ENCODE results near the gene CPN2. TPM values are rescaled to one million over a fixed set of nuclear protein-coding genes. Genes with fewer than 3 reads are reported as not detected.

CPN2 gene
- total and polyA plus RNA-seq, 2 of the 8 experiments (the other 6 are each of a cell fraction or from before 2014, with no cell fraction given), result 0.03 TPM; not detected in 1

DNA sequence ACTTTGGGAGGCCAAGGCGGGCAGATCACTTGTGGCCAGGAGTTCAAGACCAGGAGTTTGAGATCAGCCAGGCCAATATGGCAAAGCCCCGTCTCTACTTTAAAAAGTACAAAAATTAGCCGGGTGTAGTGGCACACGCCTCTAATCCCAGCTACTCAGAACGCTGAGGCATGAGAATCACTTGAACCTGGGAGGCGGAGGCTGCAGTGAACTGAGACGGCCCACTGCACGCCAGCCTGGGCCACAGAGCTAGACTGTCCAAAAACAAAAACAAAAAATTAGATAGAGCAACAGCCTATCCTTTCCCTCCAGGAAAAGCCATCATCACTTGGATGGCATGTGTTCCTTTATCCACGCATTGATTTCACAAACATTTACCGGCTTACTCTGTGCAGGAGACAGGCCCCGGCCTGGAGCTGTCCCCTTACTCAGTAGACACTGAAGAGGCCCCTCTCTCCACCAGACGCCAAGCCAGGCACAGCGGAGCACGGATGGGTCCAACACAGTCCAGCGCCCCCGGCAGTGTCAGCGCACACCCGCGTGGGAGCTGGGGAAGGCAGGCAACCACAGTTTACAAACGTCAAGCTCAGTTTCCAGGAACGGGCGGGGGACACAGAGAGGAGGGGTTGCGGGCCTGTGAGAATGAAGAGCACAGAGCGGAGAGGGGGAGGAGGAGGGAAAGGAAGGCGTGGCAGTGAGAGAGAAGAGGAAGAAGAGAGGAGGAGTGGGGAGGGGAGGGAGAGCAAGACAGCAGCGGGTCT is 44.8 kb upstream of the CPN2 start:
- Histone ChIP-seq H4K91ac (replicated peaks; ENCODE audit: insufficient read length, low read length) (no peak overlapping the region), H3K9ac (replicated peaks in 1 of 4; ENCODE audit: extremely low read depth in 1 of 4, low read depth in 3 of 4, low read length in 3 of 4) (no peak overlapping the region), H4K20me1 (replicated peaks in 1 of 2; ENCODE audit: control insufficient read depth in 1 of 2, insufficient read depth in 2 of 2, low read length in 2 of 2) (no peaks in the 10 kb centered on the region), H3K79me1 (ENCODE audit: low read depth, low read length) (no peaks in the 10 kb centered on the region), H3K23ac (ENCODE audit: insufficient read length) (no peak overlapping the region), H3K4me1 (replicated peaks in 1 of 4; ENCODE audit: control insufficient read depth in 3 of 4, insufficient read depth in 4 of 4, low read length in 3 of 4) (peaks cover 0 to 11% (median 5%) of the 10 kb centered on the region in 4 experiments; a peak in 5 of 7 replicates), H4K5ac (ENCODE audit: insufficient read length, low read depth, low read length) (no peak overlapping the region), H3K27ac (ENCODE audit: low read depth, low read length) (no peak overlapping the region), H3K18ac (ENCODE audit: extremely low read depth, low read length) (peak overlapping the region; percentile 83), H2BK15ac (ENCODE audit: low read length) (0 out of 2 replicates have a peak overlapping the region, but pooled peaks have one; percentile 61), H2BK12ac (ENCODE audit: low read depth, low read length) (0 out of 2 replicates have a peak overlapping the region, but pooled peaks have one; percentile 50), H3K79me2 (ENCODE audit: control insufficient read depth in 1 of 2, insufficient read depth in 2 of 2, low read length in 2 of 2) (no peaks in the 10 kb centered on the region), H3K23me2 (ENCODE audit: low read depth, low read length) (peaks cover 3% of the 10 kb centered on the region), H2BK120ac (replicated peaks; ENCODE audit: low read depth, low read length) (no peak overlapping the region), H4K8ac (ENCODE audit: extremely low read depth, insufficient read depth, low read length) (no peak overlapping the region), H2AFZ (ENCODE audit: low read length) (peak overlapping the region; percentile 66; the same call in 1 of the 2 replicates), H2AK5ac (ENCODE audit: low read depth, low read length) (no peak overlapping the region), H2BK5ac (ENCODE audit: low read depth, low read length) (no peak overlapping the region), H2BK20ac (ENCODE audit: low read length) (no peak overlapping the region; the same call in 1 of the 2 replicates), H3K9me3 (ENCODE audit: insufficient read depth in 2 of 2, low read depth in 1 of 2, low read length in 1 of 2) (peaks cover 1 to 4% of the 10 kb centered on the region in 2 experiments; a peak in 2 of 4 replicates), H3K4ac (replicated peaks; ENCODE audit: insufficient read length, low read depth, low read length) (no peak overlapping the region), H3K4me3 (ENCODE audit: extremely low read depth in 1 of 4, insufficient read depth in 2 of 4, low read depth in 3 of 4, low read length in 4 of 4) (peak overlapping the region in 3 of 4 experiments; percentile 46 to 57 (median 51); a peak in 4 of 8 replicates), H3K4me2 (ENCODE audit: insufficient read depth in 1 of 2, low read depth in 2 of 2, low read length in 2 of 2) (peak overlapping the region; percentile 64 to 80), H3K36me3 (ENCODE audit: control insufficient read depth in 2 of 4, insufficient read depth in 4 of 4, low read length in 3 of 4) (no peaks in the 10 kb centered on the region), H3K56ac (replicated peaks; ENCODE audit: insufficient read length, low read depth, low read length) (no peak overlapping the region), H3K14ac (ENCODE audit: insufficient read length) (no peak overlapping the region), H3K27me3 (replicated peaks in 1 of 4; ENCODE audit: control insufficient read depth in 3 of 4, extremely low read depth in 1 of 4, insufficient read depth in 3 of 4, low read length in 3 of 4) (peaks cover 16 to 35% (median 25%) of the 10 kb centered on the region in 4 experiments)
- no peak for TF ChIP-seq SRF (IDR thresholded peaks at IDR 0.05; ENCODE audit: low read depth, low read length)
- TF ChIP-seq, protein P1, sequence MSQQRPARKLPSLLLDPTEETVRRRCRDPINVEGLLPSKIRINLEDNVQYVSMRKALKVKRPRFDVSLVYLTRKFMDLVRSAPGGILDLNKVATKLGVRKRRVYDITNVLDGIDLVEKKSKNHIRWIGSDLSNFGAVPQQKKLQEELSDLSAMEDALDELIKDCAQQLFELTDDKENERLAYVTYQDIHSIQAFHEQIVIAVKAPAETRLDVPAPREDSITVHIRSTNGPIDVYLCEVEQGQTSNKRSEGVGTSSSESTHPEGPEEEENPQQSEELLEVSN (IDR thresholded peaks at IDR 0.05), result 0 out of 2 replicates have a peak, but pooled peaks have one; percentile 36
- WGBS, 2 experiments (ENCODE audit: extremely low coverage in 1 of 2, insufficient coverage in 1 of 2, insufficient read length in 1 of 2, insufficient replicate concordance in 2 of 2, low coverage in 1 of 2, low lambda C conversion rate in 2 of 2, missing lambda C conversion rate in 1 of 2), result 41% methylated on average over 26 of the region's 26 CpGs; no CpG with 5 or more reads in 1 of the 2 experiments
- CTCF ChIA-PET (ENCODE audit: partially characterized antibody), result interaction anchor here (0.6 to 6.7 kb wide), 15 partner anchors 9 to 197 kb away, joined by 3 to 122 read pairs (median 4); partner anchors contain the start of gene LRRC15
- DNase-seq (ENCODE audit: low read depth in 1 of 2, low spot score in 2 of 2), result peak in 1 of 2 experiments; percentile 65
- POLR2A ChIA-PET (ENCODE audit: partially characterized antibody), result interaction anchor here (0.6 to 3.0 kb wide), 5 partner anchors 13 to 183 kb away, joined by 3 to 15 read pairs (median 4); no protein-coding TSS in a partner anchor
- FAIRE-seq, result no peak

Measured in H1 (cell line).